ENCODE measurements around the gene CDPF1.

DNA sequence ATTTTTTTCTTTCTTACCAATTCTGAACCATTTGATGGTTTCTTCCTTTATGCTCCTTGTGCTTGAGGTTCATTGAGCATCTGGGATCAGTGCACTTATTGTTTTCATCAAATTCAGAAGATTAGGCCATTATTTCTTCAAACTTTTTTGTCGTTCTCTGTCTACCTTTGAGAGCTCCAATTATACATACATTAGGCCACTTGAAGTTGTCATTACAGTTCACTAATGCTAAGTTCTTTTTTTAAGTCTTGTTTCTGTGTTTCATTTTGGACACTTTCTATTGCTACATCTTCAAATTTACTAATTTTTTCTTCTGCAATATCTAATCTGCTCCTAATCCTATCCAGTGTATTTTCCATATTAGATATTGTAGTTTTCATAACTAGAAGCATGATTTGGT lies 40.8 kb downstream of the CDPF1 start:
- TF ChIP-seq, protein P1, sequence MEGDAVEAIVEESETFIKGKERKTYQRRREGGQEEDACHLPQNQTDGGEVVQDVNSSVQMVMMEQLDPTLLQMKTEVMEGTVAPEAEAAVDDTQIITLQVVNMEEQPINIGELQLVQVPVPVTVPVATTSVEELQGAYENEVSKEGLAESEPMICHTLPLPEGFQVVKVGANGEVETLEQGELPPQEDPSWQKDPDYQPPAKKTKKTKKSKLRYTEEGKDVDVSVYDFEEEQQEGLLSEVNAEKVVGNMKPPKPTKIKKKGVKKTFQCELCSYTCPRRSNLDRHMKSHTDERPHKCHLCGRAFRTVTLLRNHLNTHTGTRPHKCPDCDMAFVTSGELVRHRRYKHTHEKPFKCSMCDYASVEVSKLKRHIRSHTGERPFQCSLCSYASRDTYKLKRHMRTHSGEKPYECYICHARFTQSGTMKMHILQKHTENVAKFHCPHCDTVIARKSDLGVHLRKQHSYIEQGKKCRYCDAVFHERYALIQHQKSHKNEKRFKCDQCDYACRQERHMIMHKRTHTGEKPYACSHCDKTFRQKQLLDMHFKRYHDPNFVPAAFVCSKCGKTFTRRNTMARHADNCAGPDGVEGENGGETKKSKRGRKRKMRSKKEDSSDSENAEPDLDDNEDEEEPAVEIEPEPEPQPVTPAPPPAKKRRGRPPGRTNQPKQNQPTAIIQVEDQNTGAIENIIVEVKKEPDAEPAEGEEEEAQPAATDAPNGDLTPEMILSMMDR (IDR thresholded peaks at IDR 0.05; ENCODE audit: insufficient read depth, low read depth, low read length): no peak
- no peak for TF ChIP-seq EZH2 (IDR thresholded peaks at IDR 0.05; ENCODE audit: insufficient read depth, low read length)
